K562 (cell line): ENCODE data around the gene PDE6G. TPM values are rescaled to one million over a fixed set of nuclear protein-coding genes. Genes with fewer than 3 reads are reported as not detected.

Experiments used
- E2F6 ChIP-seq, 2 experiments: IDR thresholded peaks; 2 replicates each; pipeline ENCODE4 v1.6.1; 2011; ENCODE audit warnings: borderline replicate concordance in 1 of 2, control low read depth in 1 of 2, low read depth in 1 of 2, low read length in 1 of 2, mild to moderate bottlenecking in 1 of 2, mixed read lengths in 1 of 2, moderate library complexity in 1 of 2; ENCODE audit not compliant: insufficient read depth in 1 of 2, insufficient read length in 1 of 2, poor library complexity in 1 of 2, severe bottlenecking in 1 of 2; ENCODE audit errors: extremely low read depth in 1 of 2
- ELF2 ChIP-seq: fragments of 250-450 bp; sonication (Bioruptor Pico); IDR thresholded peaks from 2 replicates; pipeline ENCODE4 v1.5.0; 2021; ENCODE audit warnings: mild to moderate bottlenecking
- HMGN3 ChIP-seq: IDR thresholded peaks from 2 replicates; pipeline ENCODE4 v1.6.1; 2011; ENCODE audit warnings: borderline replicate concordance, low read depth, mild to moderate bottlenecking, mixed read lengths, low read length; ENCODE audit not compliant: insufficient read length; ENCODE audit errors: extremely low read depth
- KLF1 ChIP-seq: fragments of 450-650 bp; IDR thresholded peaks from 2 replicates; pipeline ENCODE4 v1.6.1; 2016; ENCODE audit warnings: missing genetic modification characterization, missing compliant biosample characterization
- MAZ ChIP-seq, 2 experiments: fragments of 450-650 bp in 1 of 2; sonication (generic) in 1 of 2; formaldehyde crosslinking; IDR thresholded peaks in 1 of 2; conservative IDR thresholded peaks in 1 of 2; 2 replicates each; pipeline versions ENCODE4 v1.4.0 to v1.5.0; 2020; ENCODE audit warnings: mild to moderate bottlenecking in 1 of 2, missing genetic modification reagents in 1 of 2
- NR2C2 ChIP-seq, 2 experiments: fragments of 200-800 bp in 1 of 2; sonication (Bioruptor generic) in 1 of 2; sonication (generic) in 1 of 2; formaldehyde crosslinking in 1 of 2; IDR thresholded peaks; 2 replicates each; pipeline versions ENCODE4 v1.6.1 to v1.8.0; 2016 to 2022; ENCODE audit warnings: mild to moderate bottlenecking in 1 of 2, missing compliant biosample characterization in 1 of 2, missing genetic modification characterization in 1 of 2, missing genetic modification reagents in 1 of 2
- RBM25 ChIP-seq: fragments of 200-400 bp; formaldehyde crosslinking; IDR thresholded peaks from 2 replicates; pipeline ENCODE4 v1.6.1; 2018; ENCODE audit warnings: low read length, low read depth, moderate library complexity; ENCODE audit not compliant: severe bottlenecking
- ZBTB8A ChIP-seq: fragments of 450-650 bp; IDR thresholded peaks from 2 replicates; pipeline ENCODE4 v1.6.1; 2018; ENCODE audit warnings: mild to moderate bottlenecking, moderate library complexity; ENCODE audit not compliant: partially characterized antibody
- ZKSCAN3 ChIP-seq: fragments of 250-450 bp; sonication (Bioruptor Pico); IDR thresholded peaks from 2 replicates; pipeline ENCODE4 v1.4.0; 2020
- ZNF277 ChIP-seq: fragments of 250-450 bp; sonication (Bioruptor Pico); IDR thresholded peaks from 2 replicates; pipeline ENCODE4 v1.8.0; 2022; ENCODE audit warnings: inconsistent platforms, mild to moderate bottlenecking, moderate library complexity, borderline replicate concordance
- ZNF589 ChIP-seq: fragments of 200-800 bp; sonication (Bioruptor generic); IDR thresholded peaks from 2 replicates; pipeline ENCODE4 v1.6.1; 2016; ENCODE audit warnings: low read depth, missing genetic modification characterization, missing compliant biosample characterization
- ZNF668 ChIP-seq: fragments of 250-450 bp; sonication (Bioruptor Pico); IDR thresholded peaks from 2 replicates; pipeline ENCODE4 v1.8.0; 2022; ENCODE audit warnings: mild to moderate bottlenecking, inconsistent platforms
- polyA plus RNA-seq, 8 experiments: library from polyadenylated mRNA; depleted of rRNA in 4 of 8; stranded (reverse) in 5 of 8; unstranded in 3 of 8; fragments of >200 nt; fragmentation: Nextera tagmentation in 2 of 8; fragmentation: Illumina TruSeq in 1 of 8; extraction: Ambion mirVana in 2 of 8; extraction: Trizol in 1 of 8; gene quantifications; 2 replicates each; pipeline versions ENCODE4 v1.2.1 to v1.2.3, GENCODE V29; 2011 to 2014; ENCODE audit warnings: inconsistent platforms in 1 of 8, missing spikeins in 1 of 8
- total RNA-seq, 7 experiments: library from RNA; depleted of rRNA in 6 of 7; stranded (reverse); fragments of >200 nt in 6 of 7; fragmentation: Illumina TruSeq in 2 of 7; extraction: Trizol in 2 of 7; gene quantifications; 2 replicates each; pipeline versions ENCODE4 v1.2.1 to v1.2.3, GENCODE V29; 2011 to 2021; ENCODE audit warnings: low replicate concordance in 1 of 7
- TF ChIP-seq, protein P1 (sequence below): sonication (generic); formaldehyde crosslinking; IDR thresholded peaks from 2 replicates; pipeline ENCODE4 v1.8.1; 2023; ENCODE audit warnings: mild to moderate bottlenecking, missing genetic modification reagents
- TF ChIP-seq, protein P2 (sequence below): fragments of 200-800 bp; sonication (Bioruptor generic); IDR thresholded peaks from 2 replicates; pipeline ENCODE4 v1.6.1; 2017; ENCODE audit warnings: missing genetic modification characterization, missing compliant biosample characterization

The PDE6G gene
- total and polyA plus RNA-seq, 9 of the 15 experiments (the other 6 are each of a cell fraction or from before 2014, with no cell fraction given), result 0.14 to 0.59 TPM; not detected in 7

DNA sequence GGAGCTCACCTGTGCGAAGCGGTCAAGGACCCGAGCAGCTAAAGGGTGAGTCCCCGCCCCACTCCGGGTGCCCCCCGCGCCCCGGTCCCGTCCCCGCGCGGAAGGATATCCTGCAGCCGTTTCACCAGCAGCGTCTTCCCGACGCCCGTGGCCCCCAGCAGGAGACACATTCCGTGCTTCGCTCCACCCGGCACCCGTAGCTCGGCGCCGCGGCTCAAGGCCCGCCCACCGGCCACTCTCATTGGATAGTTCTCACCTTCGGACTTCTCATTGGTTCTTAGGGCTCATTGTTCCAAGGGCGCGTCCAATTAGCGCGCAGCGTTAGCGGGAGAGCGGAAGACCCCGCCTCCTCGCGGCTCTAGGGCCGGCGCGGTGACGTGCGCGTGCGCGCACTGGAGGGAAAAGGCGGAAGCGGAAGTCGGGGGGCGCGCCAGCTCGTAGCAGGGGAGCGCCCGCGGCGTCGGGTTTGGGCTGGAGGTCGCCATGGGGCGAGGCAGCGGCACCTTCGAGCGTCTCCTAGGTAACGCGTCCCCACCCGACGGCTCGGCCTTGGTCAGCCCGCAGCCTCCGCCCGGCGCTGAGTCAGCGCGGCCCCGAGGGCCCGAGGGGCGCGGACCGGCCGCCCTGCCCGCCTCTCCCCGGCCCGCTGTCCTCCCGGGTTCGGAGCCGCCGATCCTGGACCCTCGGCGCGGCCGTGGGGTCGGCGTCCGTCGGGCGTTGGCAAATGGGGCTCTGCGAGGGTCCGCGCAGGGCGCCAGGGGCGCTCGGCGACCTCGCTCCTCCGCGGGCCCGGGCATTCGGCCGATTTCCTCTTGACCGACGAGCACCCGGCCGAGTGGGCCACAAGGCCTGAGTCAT lies 27.5 kb upstream of the PDE6G start, which contains the start of the genes ARL16 and HGS (continued):
- TF ChIP-seq ZNF277 (CRISPR knock-in tag) (no peak), ELF2 (peak; percentile 95), KLF1 (tag) (0 out of 2 replicates have a peak, but pooled peaks have one; percentile 21), ZKSCAN3 (CRISPR knock-in tag) (no peak), ZNF668 (CRISPR knock-in tag) (no peak), NR2C2 (CRISPR knock-in tag; IDR thresholded peaks at IDR 0.05) (no peak), NR2C2 (tag; IDR thresholded peaks at IDR 0.05) (peak; percentile 66), ZBTB8A (no peak), HMGN3 (no peak), E2F6 (IDR thresholded peaks at IDR 0.05; ENCODE audit: borderline replicate concordance in 1 of 2, extremely low read depth in 1 of 2, insufficient read depth in 1 of 2, insufficient read length in 1 of 2, low read depth in 1 of 2, low read length in 1 of 2, poor library complexity in 1 of 2, severe bottlenecking in 1 of 2) (peak in 1 of 2 experiments; percentile 63), RBM25 (peak; percentile 100), ZNF589 (CRISPR knock-in tag) (no peak), MAZ (CRISPR knock-in tag; conservative IDR thresholded peaks at IDR 0.05 in 1 of 2, IDR thresholded peaks at IDR 0.05 in 1 of 2) (peak; percentile 90 to 99)
- TF ChIP-seq, protein P1, sequence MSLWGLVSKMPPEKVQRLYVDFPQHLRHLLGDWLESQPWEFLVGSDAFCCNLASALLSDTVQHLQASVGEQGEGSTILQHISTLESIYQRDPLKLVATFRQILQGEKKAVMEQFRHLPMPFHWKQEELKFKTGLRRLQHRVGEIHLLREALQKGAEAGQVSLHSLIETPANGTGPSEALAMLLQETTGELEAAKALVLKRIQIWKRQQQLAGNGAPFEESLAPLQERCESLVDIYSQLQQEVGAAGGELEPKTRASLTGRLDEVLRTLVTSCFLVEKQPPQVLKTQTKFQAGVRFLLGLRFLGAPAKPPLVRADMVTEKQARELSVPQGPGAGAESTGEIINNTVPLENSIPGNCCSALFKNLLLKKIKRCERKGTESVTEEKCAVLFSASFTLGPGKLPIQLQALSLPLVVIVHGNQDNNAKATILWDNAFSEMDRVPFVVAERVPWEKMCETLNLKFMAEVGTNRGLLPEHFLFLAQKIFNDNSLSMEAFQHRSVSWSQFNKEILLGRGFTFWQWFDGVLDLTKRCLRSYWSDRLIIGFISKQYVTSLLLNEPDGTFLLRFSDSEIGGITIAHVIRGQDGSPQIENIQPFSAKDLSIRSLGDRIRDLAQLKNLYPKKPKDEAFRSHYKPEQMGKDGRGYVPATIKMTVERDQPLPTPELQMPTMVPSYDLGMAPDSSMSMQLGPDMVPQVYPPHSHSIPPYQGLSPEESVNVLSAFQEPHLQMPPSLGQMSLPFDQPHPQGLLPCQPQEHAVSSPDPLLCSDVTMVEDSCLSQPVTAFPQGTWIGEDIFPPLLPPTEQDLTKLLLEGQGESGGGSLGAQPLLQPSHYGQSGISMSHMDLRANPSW (CRISPR knock-in tag), result no peak
- TF ChIP-seq, protein P2, sequence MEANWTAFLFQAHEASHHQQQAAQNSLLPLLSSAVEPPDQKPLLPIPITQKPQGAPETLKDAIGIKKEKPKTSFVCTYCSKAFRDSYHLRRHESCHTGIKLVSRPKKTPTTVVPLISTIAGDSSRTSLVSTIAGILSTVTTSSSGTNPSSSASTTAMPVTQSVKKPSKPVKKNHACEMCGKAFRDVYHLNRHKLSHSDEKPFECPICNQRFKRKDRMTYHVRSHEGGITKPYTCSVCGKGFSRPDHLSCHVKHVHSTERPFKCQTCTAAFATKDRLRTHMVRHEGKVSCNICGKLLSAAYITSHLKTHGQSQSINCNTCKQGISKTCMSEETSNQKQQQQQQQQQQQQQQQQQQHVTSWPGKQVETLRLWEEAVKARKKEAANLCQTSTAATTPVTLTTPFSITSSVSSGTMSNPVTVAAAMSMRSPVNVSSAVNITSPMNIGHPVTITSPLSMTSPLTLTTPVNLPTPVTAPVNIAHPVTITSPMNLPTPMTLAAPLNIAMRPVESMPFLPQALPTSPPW, result peak; percentile 98
